IMR-90 (cell line): Measurements from ENCODE around the gene SH3RF2. TPM values are rescaled to one million over a fixed set of nuclear protein-coding genes. Genes with fewer than 3 reads are reported as not detected.
"Not testable (repeated sequence)": the region's sequence is repeated elsewhere in the genome, so short reads cannot be mapped to it uniquely, and the experiment has no call there.

Experiments used
- ATAC-seq: fragments of 200-7000 bp; cut with Tn5 transposase; 2 replicates; pipeline ENCODE4 v1.9.1; 2020; ENCODE audit warnings: low read depth, mild to moderate bottlenecking, moderate library complexity
- BruUV-seq: library from RNA; stranded (reverse); fragments of 400-500 nt; replicated peaks from 2 replicates; lab custom pipeline; 2021; lab: Mats Ljungman, UMichigan
- CTCF ChIA-PET: fragments of 300-600 bp; formaldehyde crosslinking; extraction: SDS; loops from one replicate; lab custom pipeline; 2021; ENCODE audit warnings: antibody characterized with exemption; lab: Yijun Ruan, JAX
- POLR2A ChIA-PET: fragments of 300-600 bp; sonication (Branson Sonifier 250); formaldehyde crosslinking; loops from one replicate; lab custom pipeline; 2022; ENCODE audit warnings: antibody characterized with exemption; ENCODE audit not compliant: unreplicated experiment; lab: Charles Lee
- DNase-seq: peaks from one replicate; pipeline ENCODE4 v3.0.0; 2013
- H2AFZ ChIP-seq: replicated peaks from 2 replicates; pipeline ENCODE3; 2013; ENCODE audit warnings: low read length, mild to moderate bottlenecking; ENCODE audit not compliant: poor library complexity
- H2AK5ac ChIP-seq: 2 replicates; pipeline ENCODE4 v1.6.1; 2013; ENCODE audit warnings: low read depth, low read length, inconsistent platforms
- H2AK9ac ChIP-seq: replicated peaks from 2 replicates; pipeline ENCODE3; 2013; ENCODE audit warnings: mild to moderate bottlenecking, low read depth, low read length, moderate library complexity; ENCODE audit not compliant: poor library complexity
- H2BK120ac ChIP-seq: 2 replicates; pipeline ENCODE4 v1.6.1; 2013; ENCODE audit warnings: low read depth, low read length, inconsistent platforms
- H2BK15ac ChIP-seq: 3 replicates; pipeline ENCODE4 v1.6.1; 2013; ENCODE audit warnings: low read depth, low read length, inconsistent platforms
- H2BK20ac ChIP-seq: 2 replicates; pipeline ENCODE4 v1.6.1; 2013; ENCODE audit warnings: low read depth, mild to moderate bottlenecking, inconsistent platforms, low read length, moderate library complexity
- H2BK5ac ChIP-seq: 2 replicates; pipeline ENCODE4 v1.6.1; 2013; ENCODE audit warnings: mild to moderate bottlenecking, low read depth, low read length, inconsistent platforms; ENCODE audit not compliant: poor library complexity, severe bottlenecking
- H3K14ac ChIP-seq: replicated peaks from 2 replicates; pipeline ENCODE4 v1.6.1; 2013; ENCODE audit warnings: low read depth, low read length, inconsistent platforms
- H3K18ac ChIP-seq: 2 replicates; pipeline ENCODE4 v1.6.1; 2013; ENCODE audit warnings: low read depth, low read length, control low read depth
- H3K23ac ChIP-seq: 2 replicates; pipeline ENCODE4 v1.6.1; 2013; ENCODE audit warnings: low read depth, low read length, inconsistent platforms
- H3K27ac ChIP-seq: 2 replicates; pipeline ENCODE4 v1.5.1; 2013; ENCODE audit warnings: mild to moderate bottlenecking, control low read depth, low read length; ENCODE audit not compliant: insufficient read depth
- H3K27me3 ChIP-seq: 2 replicates; pipeline ENCODE4 v1.6.1; 2013; ENCODE audit warnings: low read length; ENCODE audit not compliant: control insufficient read depth, insufficient read depth
- H3K36me3 ChIP-seq: 2 replicates; pipeline ENCODE4 v1.6.1; 2013; ENCODE audit warnings: low read length, mixed read lengths; ENCODE audit not compliant: control insufficient read depth, insufficient read depth
- H3K4ac ChIP-seq: 2 replicates; pipeline ENCODE4 v1.6.1; 2013; ENCODE audit warnings: low read depth, low read length, inconsistent platforms
- H3K4me1 ChIP-seq: 2 replicates; pipeline ENCODE4 v1.6.1; 2013; ENCODE audit warnings: low read length, mixed read lengths; ENCODE audit not compliant: control insufficient read depth, insufficient read depth
- H3K4me2 ChIP-seq: 2 replicates; pipeline ENCODE4 v1.6.1; 2013; ENCODE audit warnings: low read depth, mild to moderate bottlenecking, control low read depth, low read length, moderate library complexity
- H3K4me3 ChIP-seq: 2 replicates; pipeline ENCODE4 v1.5.1; 2013; ENCODE audit warnings: low read depth, mild to moderate bottlenecking, control low read depth, low read length, moderate library complexity; ENCODE audit not compliant: insufficient read depth
- H3K56ac ChIP-seq: 2 replicates; pipeline ENCODE4 v1.6.1; 2013; ENCODE audit warnings: low read length, inconsistent platforms; ENCODE audit not compliant: insufficient read depth; ENCODE audit errors: extremely low read depth
- H3K79me1 ChIP-seq, 2 experiments: 2 replicates each; pipeline ENCODE4 v1.6.1; 2013; ENCODE audit warnings: low read length in 2 of 2, inconsistent platforms in 1 of 2, low read depth in 1 of 2
- H3K9ac ChIP-seq: 2 replicates; pipeline ENCODE4 v1.6.1; 2013; ENCODE audit warnings: low read depth, low read length, control low read depth
- H3K9me1 ChIP-seq: 2 replicates; pipeline ENCODE4 v1.6.1; 2013; ENCODE audit warnings: low read length, inconsistent platforms; ENCODE audit not compliant: insufficient read depth
- H3K9me3 ChIP-seq: 2 replicates; pipeline ENCODE4 v1.6.1; 2013; ENCODE audit warnings: low read length; ENCODE audit not compliant: control insufficient read depth, insufficient read depth
- H4K20me1 ChIP-seq: 2 replicates; pipeline ENCODE4 v1.6.1; 2013; ENCODE audit warnings: low read length, inconsistent platforms; ENCODE audit not compliant: insufficient read depth
- H4K5ac ChIP-seq: 2 replicates; pipeline ENCODE4 v1.6.1; 2013; ENCODE audit warnings: mild to moderate bottlenecking, low read depth, low read length, control low read depth
- H4K8ac ChIP-seq, 2 experiments: 2 replicates each; pipeline ENCODE4 v1.6.1; 2013; ENCODE audit warnings: low read depth in 2 of 2, low read length in 2 of 2, control low read depth in 1 of 2, inconsistent platforms in 1 of 2
- H4K91ac ChIP-seq: 2 replicates; pipeline ENCODE4 v1.6.1; 2013; ENCODE audit warnings: low read depth, low read length, inconsistent platforms; ENCODE audit not compliant: insufficient read depth
- MXI1 ChIP-seq: IDR thresholded peaks from 2 replicates; pipeline ENCODE4 v1.6.1; 2012; ENCODE audit warnings: low read depth, mild to moderate bottlenecking, low read length, moderate library complexity, borderline replicate concordance
- WGBS, 2 experiments: methylation state at CpG; one replicate each; pipeline versions ENCODE4 v1.1.5 to v1.1.7; 2013; ENCODE audit warnings: missing lambda C conversion rate in 2 of 2; ENCODE audit not compliant: insufficient read length in 1 of 2; ENCODE audit errors: extremely low coverage in 2 of 2; 5-methylcytosine and 5-hydroxymethylcytosine counted together
- dilution Hi-C: fragments of 300-500 bp; cut with HindIII; formaldehyde crosslinking; loops from one replicate; pipeline ENCODE4 v1.14.3; 2018; ENCODE audit warnings: low sequenced_read_pairs; ENCODE audit not compliant: unreplicated experiment
- in situ Hi-C: fragments of 300-500 bp; cut with MboI; formaldehyde crosslinking; loops from 3 replicates; pipeline ENCODE4 v1.14.3; 2019; ENCODE audit warnings: low sequenced_read_pairs, inconsistent platforms, mixed read lengths
- intact Hi-C: fragments of 100-400 bp; cut with micrococcal nuclease; formaldehyde crosslinking; loops from 2 replicates; pipeline ENCODE4 v1.10.0; 2022
- polyA plus RNA-seq, 3 experiments: library from polyadenylated mRNA; depleted of rRNA; stranded (reverse); fragments of >200 nt; gene quantifications; 2 replicates each; pipeline ENCODE4 v1.2.3, GENCODE V29; 2012; ENCODE audit warnings: low replicate concordance in 1 of 3
- total RNA-seq: library from RNA; depleted of rRNA; stranded (reverse); fragments of >200 nt; gene quantifications from 2 replicates; pipeline ENCODE4 v1.2.3, GENCODE V29; 2012

The SH3RF2 gene
- total and polyA plus RNA-seq, 2 of the 4 experiments (the other 2 are of a cell fraction): 1.3 to 1.7 TPM

GRCh38 chr5:145953202-145953601 is 16.8 kb downstream of the SH3RF2 start:
- no peak for TF ChIP-seq MXI1
- BruUV-seq: no TSS peak
- Histone ChIP-seq H3K4me1 (no peaks in the 10 kb centered on the region), H3K23ac (no peak overlapping the region), H3K9me1 (0 out of 2 replicates have a peak, but pooled peaks cover 3% of the 10 kb centered on the region), H3K4me2 (no peak overlapping the region), H3K18ac (no peak overlapping the region), H3K36me3 (no peaks in the 10 kb centered on the region), H3K14ac (no peak overlapping the region), H3K79me1 (no peaks in the 10 kb centered on the region), H3K9ac (no peak overlapping the region), H4K8ac (no peak overlapping the region), H2BK120ac (no peak overlapping the region), H2AK9ac (no peak overlapping the region), H4K20me1 (no peaks in the 10 kb centered on the region), H4K5ac (no peak overlapping the region), H3K9me3 (no peaks in the 10 kb centered on the region), H3K4me3 (no peak overlapping the region), H2BK5ac (no peak overlapping the region), H3K27me3 (peaks cover 14% of the 10 kb centered on the region), H2BK20ac (no peak overlapping the region), H3K4ac (no peak overlapping the region), H2AK5ac (no peak overlapping the region), H2BK15ac (no peak overlapping the region), H3K56ac (no peak overlapping the region), H2AFZ (no peak overlapping the region), H3K27ac (no peak overlapping the region), H4K91ac (no peak overlapping the region)
- 14% methylated on average over 1 of the region's 2 CpGs; no CpG with 5 or more reads in 1 of the 2 experiments for WGBS, 2 experiments
- ChIA-PET POLR2A (no interaction called here), CTCF (no interaction called here)
- dilution Hi-C loops: no loop called here
- intact Hi-C loops: no loop called here
- DNase-seq (no peak), ATAC-seq (no peak)
- in situ Hi-C loops: no loop called here

GRCh38 chr5:145954140-145954539 is 17.8 kb downstream of the SH3RF2 start:
- H3K56ac ChIP-seq, DNase-seq, H3K4me3 ChIP-seq, H4K8ac ChIP-seq, CTCF ChIA-PET, H3K18ac ChIP-seq, H2AK9ac ChIP-seq, POLR2A ChIA-PET, H2AFZ ChIP-seq, H4K5ac ChIP-seq, intact Hi-C loops, H4K20me1 ChIP-seq, H2BK120ac ChIP-seq, H3K27me3 ChIP-seq, ATAC-seq, H3K9me1 ChIP-seq, H3K27ac ChIP-seq, H3K9me3 ChIP-seq, H4K91ac ChIP-seq, H3K79me1 ChIP-seq, H3K4me1 ChIP-seq, in situ Hi-C loops, H3K23ac ChIP-seq, H3K4ac ChIP-seq, H3K14ac ChIP-seq, H3K4me2 ChIP-seq, H2AK5ac ChIP-seq, H2BK5ac ChIP-seq, H2BK15ac ChIP-seq, H3K36me3 ChIP-seq, dilution Hi-C loops, BruUV-seq, H2BK20ac ChIP-seq, H3K9ac ChIP-seq: not testable (repeated sequence)
- no CpG with 5 or more reads among the region's 3 CpGs for WGBS, 2 experiments
